GM21360 (cell line): ENCODE measurements around the gene MOB1A.
"Not testable (repeated sequence)": the region's sequence is repeated elsewhere in the genome, so short reads cannot be mapped to it uniquely, and the experiment has no call there.

Experiments used
- ATAC-seq: cut with Tn5 transposase; IDR thresholded peaks from one replicate; pipeline ENCODE4 v1.9.1; 2021; ENCODE audit warnings: mild to moderate bottlenecking, moderate library complexity; ENCODE audit not compliant: unreplicated experiment

Gene MOB1A

DNA sequence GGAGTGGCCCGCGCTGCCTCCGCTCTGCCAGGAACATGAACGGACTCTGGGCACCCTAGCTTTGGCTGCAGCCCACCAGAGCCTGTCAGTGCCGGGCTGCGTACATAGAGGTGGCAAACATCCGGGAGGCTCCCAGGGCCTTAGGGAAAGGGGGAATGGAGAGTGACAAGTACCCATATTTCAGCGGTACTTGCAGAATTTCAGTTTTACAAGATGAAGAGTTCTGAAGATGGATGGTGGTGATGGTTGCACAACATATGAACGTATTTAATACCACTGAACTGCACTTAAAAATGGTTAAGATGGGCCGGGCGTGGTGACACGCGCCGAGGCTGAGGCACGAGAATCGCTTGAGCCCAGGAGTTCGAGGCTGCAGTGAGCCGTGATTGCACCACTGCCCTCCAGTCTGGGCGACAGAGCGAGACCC lies 20.6 kb upstream of the MOB1A start:
- no peak for ATAC-seq

DNA sequence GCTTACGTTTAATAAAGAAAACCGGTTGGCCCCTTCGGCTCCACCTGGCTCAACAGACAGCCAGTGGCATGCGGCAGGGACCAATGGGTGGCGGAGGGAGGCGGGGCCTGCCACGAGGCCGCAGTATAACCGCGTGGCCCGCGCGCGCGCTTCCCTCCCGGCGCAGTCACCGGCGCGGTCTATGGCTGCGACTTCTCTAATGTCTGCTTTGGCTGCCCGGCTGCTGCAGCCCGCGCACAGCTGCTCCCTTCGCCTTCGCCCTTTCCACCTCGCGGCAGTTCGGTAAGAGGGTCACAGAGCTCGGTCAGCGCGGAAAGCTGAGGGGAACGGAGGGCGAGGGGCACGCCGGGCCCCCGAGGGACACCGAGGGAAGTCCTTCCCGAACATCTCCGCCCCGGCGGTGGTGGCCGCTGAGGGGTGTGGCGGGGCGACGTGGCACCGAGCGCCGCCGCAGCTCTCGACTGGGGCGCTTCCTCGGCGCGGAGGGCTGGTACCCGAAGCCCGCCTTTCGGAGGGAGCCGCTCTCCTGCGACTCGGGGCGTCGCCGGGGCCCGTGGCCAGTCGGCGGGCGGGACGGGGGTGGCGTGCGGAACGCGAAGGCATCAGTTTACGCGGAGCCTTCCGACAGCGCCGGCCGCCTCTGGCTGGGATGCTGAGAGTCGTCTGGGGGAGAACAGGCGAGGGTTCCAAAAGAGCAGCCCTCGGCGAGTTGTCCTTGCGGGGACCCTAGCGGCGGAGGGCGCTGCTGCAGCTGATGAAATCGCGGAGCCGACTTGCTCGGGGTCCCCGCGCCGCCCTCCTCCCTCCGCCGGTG lies 20.0 kb upstream of the MOB1A start, which contains the start of gene MTHFD2:
Gene MTHFD2, plus strand, starts transcription at position 155 of the 814 bp plus-strand sequence. Its CDS starts 27 bp downstream, at position 182.
- ATAC-seq = peak; percentile 84

DNA sequence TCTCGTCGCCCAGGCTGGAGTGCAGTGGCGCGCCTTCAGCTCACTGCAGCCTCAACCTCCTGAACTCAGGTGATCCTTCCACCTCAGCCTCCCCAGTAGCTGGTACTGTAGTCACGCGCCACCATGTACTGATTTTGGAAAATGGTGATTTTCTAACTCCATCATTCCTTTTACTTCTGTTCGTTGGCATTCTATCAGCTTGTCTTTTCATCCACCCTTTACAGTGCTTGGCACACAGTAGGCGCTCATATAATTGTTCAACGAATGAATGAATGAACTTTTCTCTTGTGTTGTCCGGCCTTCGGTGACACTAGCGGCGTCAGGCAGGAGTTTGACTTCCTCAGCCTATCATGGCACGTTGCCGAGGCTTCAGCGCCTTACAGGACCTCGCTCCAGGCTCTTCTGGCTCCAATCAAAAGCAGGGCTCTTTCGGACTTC lies 19.4 kb upstream of the MOB1A start:
- no peak for ATAC-seq

DNA sequence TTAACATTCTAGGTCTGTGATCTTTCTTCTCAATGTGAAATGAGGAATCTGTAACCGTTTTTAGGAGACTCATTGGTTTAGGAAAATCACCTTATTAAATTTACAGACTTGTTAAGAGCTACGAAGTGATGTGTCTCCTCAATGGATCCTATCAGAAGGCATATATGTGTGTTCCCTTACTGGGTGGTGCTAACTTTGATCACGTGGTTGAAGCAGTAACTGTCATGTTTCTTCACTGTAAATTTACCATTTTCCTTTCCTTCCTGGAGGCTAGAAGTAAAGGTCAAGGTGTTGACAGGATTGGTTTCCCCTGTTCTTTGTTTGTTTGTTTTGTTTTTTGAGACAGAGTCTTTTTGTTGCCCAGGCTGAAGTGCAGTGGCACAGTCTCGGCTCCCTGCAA lies 18.4 kb upstream of the MOB1A start:
- no peak for ATAC-seq

DNA sequence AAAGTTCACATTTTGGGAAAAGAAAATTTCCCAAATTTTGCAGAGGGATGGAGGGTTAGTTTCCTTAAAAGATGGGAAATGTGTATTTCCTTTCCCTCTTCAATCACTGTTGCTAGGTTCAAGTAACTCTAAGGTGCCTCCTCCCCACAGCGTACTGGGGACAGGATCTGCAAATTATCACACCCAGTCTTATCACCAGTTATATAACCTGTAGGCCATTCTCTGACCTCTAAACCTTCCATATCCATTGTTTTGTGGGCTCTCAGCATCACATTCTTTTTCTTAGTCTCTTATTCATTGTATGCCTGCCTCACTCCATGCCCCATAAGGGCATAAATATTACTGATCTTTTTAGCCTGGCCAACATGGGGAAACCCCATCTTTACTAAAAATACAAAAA lies 16.1 kb upstream of the MOB1A start:
- no peak for ATAC-seq

DNA sequence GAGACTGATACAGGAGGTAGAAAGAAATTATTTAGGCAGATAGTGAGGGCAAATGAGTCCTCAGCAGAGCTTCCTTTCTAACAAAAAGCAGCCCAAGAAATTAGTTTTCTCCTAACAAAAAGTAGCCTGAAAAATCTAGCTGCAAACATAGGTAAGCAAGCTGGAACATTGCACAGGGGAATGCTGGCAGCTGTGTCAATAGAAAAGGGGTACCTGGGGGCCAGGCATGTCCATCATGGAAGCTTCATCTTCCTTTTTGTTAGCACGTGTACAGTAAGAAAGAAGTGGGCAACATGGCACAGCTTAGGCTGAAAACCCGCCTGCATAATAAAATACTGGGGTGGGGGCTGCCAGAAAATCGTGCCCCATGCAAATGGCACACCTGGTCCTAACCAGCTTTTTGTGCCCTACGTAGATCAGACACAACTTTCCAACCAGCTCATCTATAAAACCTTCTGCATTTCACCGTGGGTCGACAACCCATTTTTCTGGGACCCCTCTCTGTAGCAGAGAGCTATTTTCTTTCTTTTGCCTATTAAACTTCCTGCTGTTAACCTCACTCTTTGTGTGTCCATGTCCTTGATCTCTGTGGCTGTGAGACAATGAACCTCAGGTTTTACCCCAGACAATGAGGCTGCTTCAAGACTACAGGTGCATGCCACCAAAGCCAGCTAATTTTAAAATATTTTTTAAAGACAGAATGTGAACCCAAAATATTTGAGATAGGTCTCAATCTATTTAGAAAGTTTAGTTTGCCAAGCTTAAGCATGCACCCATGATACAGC lies 13.1 kb upstream of the MOB1A start:
- no peak for ATAC-seq

DNA sequence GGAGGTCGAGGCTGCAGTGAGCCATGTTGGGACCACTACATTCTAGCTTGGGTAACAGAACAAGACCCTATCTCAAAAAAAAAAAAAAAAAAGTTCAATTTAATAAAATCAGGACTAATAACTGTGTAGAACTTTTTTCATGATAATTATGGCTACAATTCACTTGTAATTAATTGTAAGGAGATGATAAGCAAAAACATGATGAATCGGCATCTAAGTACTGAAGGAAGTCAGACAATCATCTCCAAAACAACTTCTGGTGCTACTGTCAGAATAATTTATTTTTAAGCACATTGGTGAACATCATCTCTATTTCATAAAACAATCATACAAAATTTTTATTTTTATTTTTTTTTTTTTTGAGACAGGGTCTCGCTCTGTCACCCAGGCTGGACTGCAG lies 10.0 kb upstream of the MOB1A start:
- ATAC-seq = no peak

DNA sequence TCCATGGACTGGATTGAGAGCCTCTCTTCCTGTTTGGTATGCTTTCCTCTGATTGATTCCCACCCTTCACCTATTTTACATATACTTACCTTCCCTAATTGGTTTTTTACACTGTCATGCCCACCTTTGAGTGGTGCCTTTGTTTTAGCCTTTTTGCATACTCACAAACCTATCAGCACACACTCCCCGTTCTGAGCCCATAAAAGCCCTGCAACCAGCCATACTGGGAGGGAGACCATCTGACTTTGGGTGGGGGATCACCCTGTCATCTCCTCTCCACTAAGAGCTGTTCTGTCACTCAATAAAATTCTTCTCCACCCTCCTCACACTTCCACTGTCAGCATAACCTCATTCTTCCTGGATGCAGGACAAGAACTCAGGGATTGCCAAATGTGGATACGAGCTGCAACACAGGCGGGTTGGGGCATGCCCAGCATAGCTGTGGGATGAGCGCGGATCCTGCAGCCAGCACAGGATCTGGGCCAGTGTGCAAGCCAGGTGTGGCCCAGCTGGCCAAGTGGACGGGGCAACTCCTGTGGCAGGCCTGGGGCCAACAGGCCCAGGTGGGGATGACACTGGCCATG lies 9.4 kb upstream of the MOB1A start:
- ATAC-seq = no peak

DNA sequence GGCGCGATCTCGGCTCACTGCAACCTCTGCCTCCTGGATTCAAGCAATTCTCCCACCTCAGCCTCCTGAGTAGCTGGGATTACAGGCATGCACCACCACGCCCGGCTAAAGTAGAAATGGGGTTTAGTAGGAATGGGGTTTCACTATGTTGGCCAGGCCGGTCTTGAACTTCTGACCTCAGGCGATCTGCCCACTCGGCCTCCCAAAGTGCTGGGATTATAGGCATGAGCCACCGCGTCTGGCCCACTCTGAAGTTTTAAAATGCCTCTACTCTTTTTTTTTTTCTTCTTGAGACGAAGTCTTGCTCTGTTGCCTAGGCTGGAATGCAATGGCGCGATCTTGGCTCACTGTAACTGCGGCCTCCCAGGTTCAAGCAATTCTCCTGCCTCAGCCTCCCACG lies 8.0 kb upstream of the MOB1A start:
- not testable (repeated sequence) for ATAC-seq

DNA sequence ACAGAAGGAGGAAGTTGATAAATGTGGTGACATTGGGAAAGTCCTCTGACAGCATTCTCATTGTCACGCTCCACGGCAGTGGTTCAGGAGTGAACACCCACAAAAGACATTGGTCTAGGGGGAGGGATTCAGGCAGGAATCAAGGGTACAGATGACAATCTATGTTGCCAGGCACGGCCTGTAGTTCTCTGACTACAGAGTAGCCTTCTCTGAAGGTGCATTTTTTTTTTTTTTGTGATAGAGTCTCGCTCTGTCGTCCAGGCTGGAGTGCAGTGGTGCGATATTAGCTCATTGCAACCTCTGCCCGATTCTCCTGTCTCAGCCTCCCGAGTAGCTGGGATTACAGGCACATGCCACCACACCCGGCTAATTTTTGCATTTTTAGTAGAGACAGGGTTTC lies 7.4 kb upstream of the MOB1A start:
- peak; percentile 60 for ATAC-seq

DNA sequence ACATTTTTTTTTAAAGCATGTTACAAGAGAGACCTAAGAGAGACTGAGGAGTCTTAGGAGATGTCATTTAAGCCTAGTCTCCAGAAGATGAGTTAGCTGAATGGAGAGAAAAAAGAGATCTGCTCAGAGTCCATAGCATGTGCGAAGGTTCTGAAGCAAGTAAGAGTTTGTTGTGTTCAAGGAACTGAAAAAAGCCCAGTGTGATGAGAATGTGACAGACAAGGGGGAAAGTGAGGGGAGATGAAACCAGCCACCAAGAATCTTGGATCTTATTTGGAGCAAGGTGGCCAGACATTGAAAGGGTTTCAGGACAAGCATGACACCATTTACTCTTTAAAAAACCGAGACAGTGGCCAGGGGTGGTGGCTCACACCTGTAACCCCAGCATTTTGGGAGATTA lies 5.2 kb upstream of the MOB1A start:
- ATAC-seq = no peak

DNA sequence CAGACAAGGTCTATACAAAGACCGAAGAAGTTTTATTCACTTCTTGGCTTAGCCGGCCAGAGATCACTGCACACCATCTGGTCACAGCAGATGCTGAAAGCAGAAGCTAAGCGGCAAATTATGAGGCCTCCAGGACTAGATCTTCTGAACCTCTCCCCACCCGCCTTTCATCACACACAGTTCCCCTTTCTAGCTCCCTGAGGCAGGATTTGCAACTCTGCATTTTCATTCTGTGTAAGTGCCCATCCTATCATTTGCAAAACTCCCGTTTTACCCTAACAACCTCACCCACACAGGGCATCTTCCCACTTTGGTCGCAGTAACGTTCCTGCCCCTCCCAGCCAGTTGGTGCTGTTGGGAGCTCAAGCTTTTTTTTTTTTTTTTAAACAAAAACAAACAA lies 3.1 kb upstream of the MOB1A start:
- ATAC-seq = peak; percentile 29

DNA sequence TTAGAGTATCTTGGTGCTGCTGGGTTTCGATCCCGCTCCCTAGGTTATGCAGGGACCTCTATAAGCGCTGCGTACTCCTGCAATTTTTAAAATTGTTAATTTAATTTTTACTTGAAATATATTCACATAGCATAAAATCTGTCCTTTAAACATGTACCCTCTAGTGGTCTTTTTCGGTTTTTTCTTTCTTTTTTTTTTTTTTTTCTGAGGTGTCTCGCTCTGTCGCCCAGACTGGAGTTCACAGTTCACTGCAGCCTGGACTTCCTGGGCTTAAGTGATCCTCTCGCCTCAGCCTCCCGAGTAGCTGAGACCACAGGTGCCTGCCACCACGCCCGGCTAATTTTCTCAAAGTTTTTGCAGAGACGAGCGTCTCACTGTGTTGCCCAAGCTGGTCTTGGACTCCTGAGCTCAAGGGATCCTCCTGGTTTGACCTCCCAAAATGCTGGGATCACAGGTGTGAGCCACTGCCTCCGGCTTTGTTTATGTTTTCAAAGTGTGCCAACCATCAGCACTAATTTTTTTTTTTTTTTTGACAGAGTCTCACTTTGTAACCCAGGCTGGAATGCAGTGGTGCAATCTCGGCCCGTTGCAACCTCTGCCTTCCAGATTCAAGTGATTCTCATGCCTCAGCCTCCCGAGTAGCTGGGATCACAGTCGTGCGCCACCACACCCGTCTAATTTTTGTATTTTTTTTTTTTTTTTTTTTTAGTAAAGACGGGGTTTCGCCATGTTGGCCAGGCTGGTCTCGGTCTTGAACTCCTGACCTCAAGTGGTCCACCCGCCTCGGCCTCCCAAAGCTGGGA lies 585 bp upstream of the MOB1A start:
- ATAC-seq = peak; percentile 11

DNA sequence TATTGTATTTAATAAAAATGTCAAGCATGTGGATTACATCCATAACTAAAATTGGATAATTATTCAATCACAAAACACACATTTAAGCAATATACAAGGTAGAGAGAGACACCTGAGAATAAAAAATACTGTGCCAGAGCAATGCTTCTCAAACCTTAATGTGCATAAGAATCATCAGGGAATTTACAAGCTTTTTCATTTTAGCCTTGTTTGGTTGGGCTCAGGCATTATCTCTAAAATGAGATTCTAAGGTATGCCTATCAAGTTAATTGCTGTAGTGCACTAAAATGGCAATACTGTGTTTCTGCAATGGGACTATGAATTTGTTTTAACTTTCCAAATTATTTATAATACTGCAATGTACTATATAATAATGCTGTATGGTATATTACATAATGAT lies 983 bp downstream of the MOB1A start:
- no peak for ATAC-seq

DNA sequence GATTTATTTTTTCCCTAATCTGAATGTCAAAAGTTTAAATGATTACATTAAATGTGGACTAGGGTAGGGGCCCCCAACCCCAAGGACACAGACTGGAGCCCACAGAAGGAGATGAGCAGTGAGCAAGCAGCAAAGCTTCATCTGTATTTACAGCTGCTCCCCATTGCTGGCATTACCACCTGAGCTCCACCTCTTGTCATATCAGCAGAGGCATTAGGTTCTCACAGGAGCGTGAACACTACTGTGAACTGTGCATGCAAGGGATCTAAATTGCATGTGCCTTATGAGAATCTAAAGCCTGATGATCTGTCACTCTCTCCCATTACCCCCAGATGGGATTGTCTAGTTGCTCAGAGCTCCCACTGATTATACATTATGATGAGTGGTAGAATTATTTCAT lies 3.8 kb downstream of the MOB1A start:
- ATAC-seq = no peak

DNA sequence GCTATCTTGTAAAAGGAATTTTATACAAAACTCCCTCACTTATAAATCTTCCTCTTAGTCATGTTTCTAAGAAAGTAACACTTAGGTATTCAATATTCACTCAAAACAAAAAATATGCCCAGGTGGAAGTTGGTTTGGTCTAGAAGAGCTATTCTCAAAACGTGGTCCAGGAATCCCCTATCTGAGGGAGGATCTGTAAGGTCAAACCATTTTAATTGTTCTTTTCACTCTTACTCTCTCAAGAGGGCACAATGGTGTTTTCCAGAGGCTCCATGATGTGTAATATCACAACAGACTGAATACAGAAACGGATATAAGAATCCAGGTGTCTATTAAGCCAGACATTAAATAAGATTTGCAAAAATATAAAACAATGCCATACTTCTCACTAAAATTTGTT lies 9.9 kb downstream of the MOB1A start:
- ATAC-seq = no peak

DNA sequence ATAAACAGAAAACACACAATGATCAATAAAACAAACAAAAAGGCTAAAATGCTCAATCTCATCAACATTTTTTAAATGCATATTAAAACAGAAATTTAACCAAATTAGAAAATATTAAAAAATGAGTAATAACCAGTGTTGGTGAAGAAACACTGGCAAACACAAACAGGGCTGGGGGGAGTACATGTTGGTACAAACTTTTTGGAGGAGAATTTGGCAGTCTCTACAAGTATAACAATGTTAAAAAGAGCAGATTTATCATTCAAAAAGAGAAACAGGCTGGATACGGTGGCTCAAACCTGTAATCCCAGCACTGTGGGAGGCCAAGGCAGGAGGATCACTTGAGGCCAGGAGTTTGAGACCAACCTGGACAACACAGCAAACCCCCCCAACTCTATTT lies 13.9 kb downstream of the MOB1A start:
- ATAC-seq = no peak

DNA sequence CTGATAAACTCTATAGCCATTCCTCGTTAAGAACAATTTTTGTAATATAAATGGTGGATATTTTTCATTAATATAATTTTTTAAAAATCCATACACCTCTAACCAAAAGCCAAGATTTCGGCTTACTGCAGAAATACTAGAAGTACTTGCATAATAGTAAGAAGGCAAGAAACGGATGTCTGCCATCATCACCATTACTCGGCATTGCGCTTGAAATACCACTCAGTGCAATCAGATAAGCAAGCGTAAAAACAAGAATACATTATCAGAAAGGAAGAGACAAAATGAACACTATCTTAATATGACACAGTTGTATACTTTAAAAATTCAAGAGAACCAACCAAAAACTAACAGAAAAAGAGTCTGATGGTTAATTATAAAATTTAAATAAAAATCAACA lies 15.7 kb downstream of the MOB1A start:
- ATAC-seq = no peak

DNA sequence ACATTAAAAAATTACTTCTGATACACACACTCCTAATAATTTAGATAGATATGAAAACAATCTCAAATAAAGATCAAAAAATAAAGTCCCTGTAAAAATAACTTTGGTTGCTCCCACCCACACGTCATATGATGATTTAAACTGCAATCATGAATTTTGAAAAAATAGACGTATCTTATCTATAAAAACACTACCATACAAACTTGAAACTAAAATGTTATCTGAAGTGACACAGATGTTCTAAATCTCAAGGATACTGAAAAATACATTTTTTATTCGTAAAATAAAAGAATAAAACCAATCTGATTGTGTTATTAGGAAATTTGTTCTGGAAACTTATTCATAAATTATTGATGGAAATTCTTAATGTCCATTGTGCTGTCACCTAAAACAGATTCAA lies 22.8 kb downstream of the MOB1A start:
- ATAC-seq = no peak

DNA sequence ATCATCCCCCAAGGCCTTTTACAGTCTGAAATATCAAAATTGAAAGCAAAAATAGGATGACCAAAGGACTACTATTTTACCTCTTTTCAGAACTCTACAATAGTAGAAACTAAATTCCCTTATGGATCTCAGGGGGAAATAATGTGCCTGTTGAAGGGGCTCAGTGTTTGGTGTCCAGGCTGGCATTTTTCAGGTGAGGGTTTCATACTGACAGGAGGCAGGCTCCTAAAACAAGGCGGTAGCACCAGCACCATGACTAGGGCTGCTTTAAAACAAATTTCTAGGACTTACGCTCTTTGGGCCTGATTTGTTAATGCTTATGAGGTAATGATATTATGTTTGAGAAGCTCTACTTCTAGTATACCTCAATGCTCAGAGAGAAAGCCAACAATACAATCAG lies 25.7 kb downstream of the MOB1A start:
- no peak for ATAC-seq
